PFSK-1 (cell line): ENCODE results near the gene DNAH17.

Experiments
- FOXP2 ChIP-seq: optimal IDR thresholded peaks from 2 replicates; pipeline ENCODE3; 2011; ENCODE audit warnings: borderline replicate concordance, control low read depth, inconsistent platforms; ENCODE audit not compliant: insufficient read depth; ENCODE audit errors: extremely low read length, extremely low read depth
- POLR2AphosphoS5 ChIP-seq: IDR thresholded peaks from 2 replicates; pipeline ENCODE4 v1.6.1; 2012; ENCODE audit warnings: low read depth, mild to moderate bottlenecking, control low read depth, low read length, moderate library complexity
- SIN3A ChIP-seq: IDR thresholded peaks from 2 replicates; pipeline ENCODE4 v1.6.1; 2012; ENCODE audit warnings: mild to moderate bottlenecking, low read length, moderate library complexity, borderline replicate concordance; ENCODE audit not compliant: insufficient read depth
- TAF1 ChIP-seq: IDR thresholded peaks from 2 replicates; pipeline ENCODE4 v1.6.1; 2012; ENCODE audit warnings: low read length, control low read depth, borderline replicate concordance; ENCODE audit not compliant: insufficient read depth
- TF ChIP-seq, protein P1 (sequence below), 2 experiments: IDR thresholded peaks; 2 replicates each; pipeline versions ENCODE4 v1.6.1 to v1.8.0; 2011 to 2012; ENCODE audit warnings: low read depth in 2 of 2, low read length in 2 of 2, control low read depth in 1 of 2, inconsistent platforms in 1 of 2, mild to moderate bottlenecking in 1 of 2, moderate library complexity in 1 of 2; ENCODE audit not compliant: insufficient read depth in 1 of 2

DNAH17 gene

DNA sequence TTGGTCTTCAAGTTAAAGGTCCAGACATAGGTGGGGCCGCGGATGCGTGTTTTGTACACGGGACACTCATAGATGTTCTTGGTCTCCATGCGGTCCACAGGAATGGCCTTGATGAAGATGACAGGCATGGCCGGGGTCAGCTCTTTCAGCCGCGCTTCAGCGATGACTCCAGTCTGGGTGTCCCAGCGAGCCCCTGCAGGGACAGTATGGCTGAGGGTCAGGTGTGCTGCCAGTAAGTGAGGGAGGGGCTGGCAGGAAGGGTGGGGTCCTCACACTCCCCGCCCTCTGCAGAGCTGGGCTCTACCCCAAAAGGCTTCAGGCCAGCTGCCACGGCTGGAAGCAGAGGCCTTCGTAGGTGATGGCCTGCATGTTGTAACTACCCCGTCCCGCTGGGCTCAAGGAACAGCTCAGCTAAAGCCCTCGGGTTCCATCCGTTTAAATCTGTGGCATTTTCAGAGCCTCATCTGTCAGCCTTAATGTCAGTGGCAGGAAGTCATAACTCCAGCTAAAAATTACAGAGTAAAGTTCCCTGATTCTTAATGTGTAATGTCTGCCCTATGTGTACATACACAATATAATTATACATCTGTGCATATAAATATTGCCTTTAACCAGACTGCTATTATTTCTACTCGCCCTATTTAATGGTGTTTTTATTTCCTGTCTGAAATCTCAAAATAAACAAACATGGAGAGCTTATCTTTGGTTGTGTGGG is 153.1 kb downstream of the DNAH17 start:
- TF ChIP-seq TAF1 (no peak), SIN3A (no peak), POLR2AphosphoS5 (no peak), FOXP2 (no peak)
- TF ChIP-seq, protein P1, sequence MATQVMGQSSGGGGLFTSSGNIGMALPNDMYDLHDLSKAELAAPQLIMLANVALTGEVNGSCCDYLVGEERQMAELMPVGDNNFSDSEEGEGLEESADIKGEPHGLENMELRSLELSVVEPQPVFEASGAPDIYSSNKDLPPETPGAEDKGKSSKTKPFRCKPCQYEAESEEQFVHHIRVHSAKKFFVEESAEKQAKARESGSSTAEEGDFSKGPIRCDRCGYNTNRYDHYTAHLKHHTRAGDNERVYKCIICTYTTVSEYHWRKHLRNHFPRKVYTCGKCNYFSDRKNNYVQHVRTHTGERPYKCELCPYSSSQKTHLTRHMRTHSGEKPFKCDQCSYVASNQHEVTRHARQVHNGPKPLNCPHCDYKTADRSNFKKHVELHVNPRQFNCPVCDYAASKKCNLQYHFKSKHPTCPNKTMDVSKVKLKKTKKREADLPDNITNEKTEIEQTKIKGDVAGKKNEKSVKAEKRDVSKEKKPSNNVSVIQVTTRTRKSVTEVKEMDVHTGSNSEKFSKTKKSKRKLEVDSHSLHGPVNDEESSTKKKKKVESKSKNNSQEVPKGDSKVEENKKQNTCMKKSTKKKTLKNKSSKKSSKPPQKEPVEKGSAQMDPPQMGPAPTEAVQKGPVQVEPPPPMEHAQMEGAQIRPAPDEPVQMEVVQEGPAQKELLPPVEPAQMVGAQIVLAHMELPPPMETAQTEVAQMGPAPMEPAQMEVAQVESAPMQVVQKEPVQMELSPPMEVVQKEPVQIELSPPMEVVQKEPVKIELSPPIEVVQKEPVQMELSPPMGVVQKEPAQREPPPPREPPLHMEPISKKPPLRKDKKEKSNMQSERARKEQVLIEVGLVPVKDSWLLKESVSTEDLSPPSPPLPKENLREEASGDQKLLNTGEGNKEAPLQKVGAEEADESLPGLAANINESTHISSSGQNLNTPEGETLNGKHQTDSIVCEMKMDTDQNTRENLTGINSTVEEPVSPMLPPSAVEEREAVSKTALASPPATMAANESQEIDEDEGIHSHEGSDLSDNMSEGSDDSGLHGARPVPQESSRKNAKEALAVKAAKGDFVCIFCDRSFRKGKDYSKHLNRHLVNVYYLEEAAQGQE (IDR thresholded peaks at IDR 0.05; ENCODE audit: insufficient read depth in 1 of 2, low read depth in 2 of 2, low read length in 2 of 2): no peak

DNA sequence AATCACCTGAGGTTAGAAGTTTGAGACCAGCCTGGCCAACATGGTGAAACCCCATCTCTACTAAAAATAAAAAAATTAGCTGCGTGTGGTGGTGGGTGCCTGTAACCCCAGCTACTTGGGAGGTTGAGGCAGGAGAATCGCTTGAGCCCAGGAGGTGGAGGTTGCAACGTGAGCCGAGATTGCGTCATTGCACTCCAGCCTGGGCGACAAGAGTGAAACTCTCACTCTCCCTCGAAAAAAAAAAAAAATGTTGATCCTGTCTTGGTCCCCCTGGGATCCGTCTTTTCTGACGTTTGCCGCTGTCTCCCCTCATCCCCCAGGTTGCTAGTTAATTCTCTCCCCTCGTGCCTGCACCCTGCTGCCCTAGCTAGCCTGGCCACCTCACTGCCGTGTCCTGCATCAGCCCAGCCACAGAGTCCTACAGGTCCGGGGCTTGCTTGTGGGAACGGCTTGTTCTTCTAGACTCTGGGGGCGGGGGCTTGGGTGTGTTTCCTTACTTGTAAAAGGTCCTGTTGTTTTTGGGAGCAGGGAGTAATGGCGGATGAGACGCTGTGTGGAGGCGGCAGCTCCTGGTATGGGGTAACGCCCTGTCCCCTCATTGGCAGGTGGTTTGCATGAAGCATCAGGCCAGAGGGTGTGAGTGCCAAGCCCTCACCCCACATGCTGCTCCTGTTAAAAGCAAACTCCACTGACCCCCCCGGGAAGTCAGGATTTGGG is 154.2 kb downstream of the DNAH17 start:
- no peak for TF ChIP-seq POLR2AphosphoS5
- TF ChIP-seq FOXP2: no peak

DNA sequence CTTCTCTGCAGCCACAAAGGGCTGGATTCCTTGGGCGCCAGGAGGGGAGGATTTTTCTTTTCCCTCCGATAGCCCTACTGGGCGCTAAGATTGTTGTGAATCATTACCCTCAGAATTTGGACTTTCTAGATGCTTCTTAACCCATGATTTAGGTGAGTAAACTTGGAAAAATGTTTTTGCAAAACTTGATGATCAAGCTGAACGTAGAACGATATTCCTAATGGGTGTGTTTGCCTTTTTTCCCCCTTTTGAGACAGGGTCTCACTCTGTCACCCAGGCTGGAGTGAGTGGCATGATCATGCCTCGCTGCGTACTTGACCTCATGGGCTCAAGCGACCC is 155.0 kb downstream of the DNAH17 start:
- TF ChIP-seq, protein P1 (IDR thresholded peaks at IDR 0.05; ENCODE audit: insufficient read depth in 1 of 2, low read depth in 2 of 2, low read length in 2 of 2): no peak
- no peak for TF ChIP-seq POLR2AphosphoS5
- TF ChIP-seq TAF1: no peak
- TF ChIP-seq FOXP2: no peak
- no peak for TF ChIP-seq SIN3A

DNA sequence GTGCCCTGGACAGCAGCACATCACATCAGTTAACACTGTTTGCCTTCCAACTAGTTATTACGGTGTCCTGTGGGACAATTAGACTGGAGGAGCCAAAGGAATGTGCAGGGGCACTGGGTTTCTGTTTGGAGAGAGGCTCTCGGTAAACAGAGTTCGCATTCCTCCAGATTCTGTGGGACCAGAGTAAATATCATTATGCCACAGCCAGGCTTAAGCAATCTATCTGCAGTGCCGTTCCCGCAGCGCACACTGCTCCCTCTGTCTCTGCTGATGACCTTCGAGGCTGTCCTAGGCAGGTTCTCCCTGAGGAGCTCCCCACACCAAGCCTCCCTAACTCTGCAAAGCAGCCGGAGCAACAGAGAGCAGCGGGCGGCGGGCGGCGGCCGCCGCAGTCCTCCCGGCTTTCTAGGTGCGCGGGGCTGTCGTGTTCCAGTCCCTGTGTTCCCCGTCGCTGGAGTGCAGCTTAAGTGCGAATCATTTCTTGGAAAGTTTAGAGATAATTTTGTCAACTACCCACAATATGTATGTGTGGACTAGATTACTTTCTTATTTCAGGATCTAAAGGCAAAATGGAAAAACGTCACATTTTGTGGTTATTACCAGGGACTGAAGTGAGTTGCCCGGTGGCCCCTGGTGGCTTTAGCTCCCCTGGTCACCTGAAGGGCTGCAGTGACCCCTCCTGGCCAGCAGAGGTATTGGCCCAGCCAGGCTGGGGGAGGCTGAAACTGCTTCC is 155.5 kb downstream of the DNAH17 start:
- TF ChIP-seq, protein P1 (IDR thresholded peaks at IDR 0.05; ENCODE audit: insufficient read depth in 1 of 2, low read depth in 2 of 2, low read length in 2 of 2): no peak
- no peak for TF ChIP-seq POLR2AphosphoS5
- TF ChIP-seq TAF1: no peak
- no peak for TF ChIP-seq FOXP2
- TF ChIP-seq SIN3A: no peak

DNA sequence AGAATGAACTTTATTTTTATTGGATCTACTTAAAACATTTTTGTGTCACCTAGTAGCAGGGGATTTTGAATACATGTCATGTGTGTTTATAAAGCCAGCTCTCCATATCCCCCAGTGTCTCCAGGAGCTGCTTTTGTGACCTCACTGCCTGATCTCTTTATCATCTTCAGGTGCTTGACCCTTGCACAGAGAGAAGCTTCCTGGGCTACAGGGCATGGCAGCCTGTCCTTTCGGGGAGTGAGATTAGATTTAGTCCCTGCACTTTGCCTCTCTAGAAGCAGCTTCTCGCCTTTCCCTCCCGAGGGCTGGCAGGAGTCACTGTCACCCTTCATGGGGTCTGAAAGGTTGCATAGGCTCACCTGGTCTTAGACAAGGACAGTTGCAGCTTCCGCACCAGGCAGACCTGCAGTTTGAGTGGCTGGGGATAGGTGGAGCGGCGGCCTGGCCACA is 156.1 kb downstream of the DNAH17 start:
- TF ChIP-seq SIN3A (no peak), FOXP2 (no peak), POLR2AphosphoS5 (no peak), TAF1 (no peak)
- TF ChIP-seq, protein P1 (IDR thresholded peaks at IDR 0.05; ENCODE audit: insufficient read depth in 1 of 2, low read depth in 2 of 2, low read length in 2 of 2): no peak
